GDM1 (cell line): Measurements from ENCODE around the gene RNF135.
"Not testable (repeated sequence)": the region's sequence is repeated elsewhere in the genome, so short reads cannot be mapped to it uniquely, and the experiment has no call there.

Experiments used
- DNase-seq: peaks from one replicate; lab custom pipeline; 2025; lab: John Stamatoyannopoulos, UW

Gene RNF135

GRCh38 chr17:31002047-31002446 is 31.2 kb downstream of the RNF135 start:
- DNase-seq, result no peak

- no peak for DNase-seq
Measured at GRCh38 chr17:31003225-31003866, 32.5 kb downstream of the RNF135 start.

- no peak for DNase-seq
Measured at GRCh38 chr17:31004160-31004559, 33.3 kb downstream of the RNF135 start.

GRCh38 chr17:31007695-31008373 is 37.0 kb downstream of the RNF135 start:
- DNase-seq, result no peak

- DNase-seq, result no peak
Measured at GRCh38 chr17:31008374-31009041, 37.7 kb downstream of the RNF135 start.

GRCh38 chr17:31009042-31009702 is 38.3 kb downstream of the RNF135 start:
- DNase-seq, result not testable (repeated sequence)

GRCh38 chr17:31010014-31010413 is 39.2 kb downstream of the RNF135 start:
- DNase-seq, result not testable (repeated sequence)

- no peak for DNase-seq
Measured at GRCh38 chr17:31013844-31014243, 43.0 kb downstream of the RNF135 start.

GRCh38 chr17:31015639-31016038 is 44.8 kb downstream of the RNF135 start:
- DNase-seq, result no peak

- DNase-seq, result no peak
Measured at GRCh38 chr17:31019004-31019403, 48.2 kb downstream of the RNF135 start.

GRCh38 chr17:31023171-31023570 is 52.3 kb downstream of the RNF135 start:
- DNase-seq, result not testable (repeated sequence)

- no peak for DNase-seq
Measured at GRCh38 chr17:31031841-31032240, 61.0 kb downstream of the RNF135 start.

- DNase-seq, result not testable (repeated sequence)
Measured at GRCh38 chr17:31035611-31036010, 64.8 kb downstream of the RNF135 start.

GRCh38 chr17:31040837-31041236 is 70.0 kb downstream of the RNF135 start:
- not testable (repeated sequence) for DNase-seq

GRCh38 chr17:31042378-31042777 is 71.5 kb downstream of the RNF135 start:
- not testable (repeated sequence) for DNase-seq

GRCh38 chr17:31046856-31047425 is 76.1 kb downstream of the RNF135 start:
- DNase-seq, result not testable (repeated sequence)

GRCh38 chr17:31048142-31048541 is 77.3 kb downstream of the RNF135 start:
- DNase-seq, result no peak

- no peak for DNase-seq
Measured at GRCh38 chr17:31048780-31049179, 77.9 kb downstream of the RNF135 start.
